K562 (cell line): ENCODE data around the gene PAXIP1. TPM values are rescaled to one million over a fixed set of nuclear protein-coding genes. Genes with fewer than 3 reads are reported as not detected.
A peak's percentile ranks its signal among the peaks of the same experiment; 100 is the strongest.

Experiments
- ARNT ChIP-seq, 2 experiments: fragments of 450-650 bp; IDR thresholded peaks; 2 replicates each; pipeline ENCODE4 v1.6.1; 2016; ENCODE audit warnings: mild to moderate bottlenecking in 1 of 2
- BACH1 ChIP-seq: fragments of 200-800 bp; sonication (Bioruptor generic); IDR thresholded peaks from 2 replicates; pipeline ENCODE4 v1.6.1; 2016; ENCODE audit warnings: missing genetic modification characterization, missing compliant biosample characterization
- C11orf30 ChIP-seq: fragments of 450-650 bp; IDR thresholded peaks from 2 replicates; pipeline ENCODE4 v1.6.1; 2016; ENCODE audit warnings: low read depth, mild to moderate bottlenecking
- CHD2 ChIP-seq: IDR thresholded peaks from 2 replicates; pipeline ENCODE4 v1.6.1; 2011; ENCODE audit warnings: low read depth, low read length
- EGR1 ChIP-seq: fragments of 450-650 bp; conservative IDR thresholded peaks from 2 replicates; pipeline ENCODE4 v1.6.1; 2017; ENCODE audit warnings: mild to moderate bottlenecking
- EP400 ChIP-seq: fragments of 450-650 bp; IDR thresholded peaks from 2 replicates; pipeline ENCODE4 v1.6.1; 2017; ENCODE audit warnings: antibody characterized with exemption, mild to moderate bottlenecking, moderate library complexity
- HDAC1 ChIP-seq, 2 experiments: fragments of 450-650 bp; IDR thresholded peaks; 2 replicates each; pipeline ENCODE4 v1.6.1; 2016 to 2017; ENCODE audit warnings: inconsistent platforms in 1 of 2, mild to moderate bottlenecking in 1 of 2, moderate library complexity in 1 of 2
- HOMEZ ChIP-seq: fragments of 250-450 bp; sonication (Bioruptor Pico); IDR thresholded peaks from 2 replicates; pipeline ENCODE4 v1.4.0; 2020; ENCODE audit warnings: mild to moderate bottlenecking, moderate library complexity
- KAT8 ChIP-seq: fragments of 450-650 bp; IDR thresholded peaks from 2 replicates; pipeline ENCODE4 v1.6.1; 2016; ENCODE audit warnings: low read depth, mild to moderate bottlenecking
- KDM4B ChIP-seq, 2 experiments: fragments of 450-650 bp in 1 of 2; sonication (generic) in 1 of 2; IDR thresholded peaks; 2 replicates each; pipeline ENCODE4 v1.6.1; 2016 to 2017; ENCODE audit warnings: borderline replicate concordance in 2 of 2, antibody characterized with exemption in 1 of 2, low read depth in 1 of 2, mild to moderate bottlenecking in 1 of 2
- MAX ChIP-seq: sonication (generic); formaldehyde crosslinking; IDR thresholded peaks from 2 replicates; pipeline ENCODE4 v1.9.0; 2022; ENCODE audit warnings: mild to moderate bottlenecking, missing genetic modification reagents
- MECOM ChIP-seq: fragments of 250-450 bp; sonication (Bioruptor Pico); IDR thresholded peaks from 2 replicates; pipeline ENCODE4 v1.8.0; 2022; ENCODE audit warnings: inconsistent platforms
- MEF2A ChIP-seq: IDR thresholded peaks from 2 replicates; pipeline ENCODE4 v1.6.1; 2011; ENCODE audit warnings: low read depth, mild to moderate bottlenecking, low read length, moderate library complexity; ENCODE audit not compliant: control insufficient read depth
- MNT ChIP-seq, 2 experiments: fragments of 450-650 bp; conservative IDR thresholded peaks; 2 replicates each; pipeline ENCODE4 v1.6.1; 2017; ENCODE audit warnings: mild to moderate bottlenecking in 2 of 2, moderate library complexity in 2 of 2
- NCOA4 ChIP-seq: fragments of 450-650 bp; IDR thresholded peaks from 2 replicates; pipeline ENCODE4 v1.6.1; 2018; ENCODE audit warnings: mild to moderate bottlenecking; ENCODE audit not compliant: partially characterized antibody
- PHF8 ChIP-seq: fragments of 200-600 bp; sonication (generic); IDR thresholded peaks from 2 replicates; pipeline ENCODE4 v1.6.1; 2012; ENCODE audit warnings: mixed run types, mild to moderate bottlenecking, inconsistent platforms, low read length, moderate library complexity, borderline replicate concordance
- PREB ChIP-seq: sonication (generic); formaldehyde crosslinking; IDR thresholded peaks from 2 replicates; pipeline ENCODE4 v1.8.1; 2023; ENCODE audit warnings: mild to moderate bottlenecking, missing genetic modification reagents
- RBFOX2 ChIP-seq: fragments of 200-400 bp; formaldehyde crosslinking; IDR thresholded peaks from 2 replicates; pipeline ENCODE4 v1.6.1; 2017; ENCODE audit warnings: low read depth, mild to moderate bottlenecking, low read length, moderate library complexity
- SRSF9 ChIP-seq: fragments of 200-400 bp; formaldehyde crosslinking; IDR thresholded peaks from 2 replicates; pipeline ENCODE4 v1.6.1; 2017; ENCODE audit warnings: low read depth, low read length, borderline replicate concordance
- TOE1 ChIP-seq, 2 experiments: fragments of 450-650 bp in 1 of 2; sonication (generic) in 1 of 2; formaldehyde crosslinking in 1 of 2; IDR thresholded peaks; 2 replicates each; pipeline versions ENCODE4 v1.7.1 to v1.8.0; 2016 to 2022; ENCODE audit warnings: borderline replicate concordance in 2 of 2, mild to moderate bottlenecking in 2 of 2, antibody characterized with exemption in 1 of 2, inconsistent platforms in 1 of 2, low read depth in 1 of 2, missing genetic modification reagents in 1 of 2, moderate library complexity in 1 of 2
- ZC3H4 ChIP-seq: sonication (generic); formaldehyde crosslinking; IDR thresholded peaks from 2 replicates; pipeline ENCODE4 v1.9.0; 2021; ENCODE audit warnings: missing genetic modification reagents, borderline replicate concordance
- ZNF561 ChIP-seq: fragments of 450-650 bp; formaldehyde crosslinking; conservative IDR thresholded peaks from 2 replicates; pipeline ENCODE4 v1.4.0; 2020; ENCODE audit warnings: mild to moderate bottlenecking, moderate library complexity
- ZNF79 ChIP-seq: fragments of 250-450 bp; sonication (Bioruptor Pico); IDR thresholded peaks from 2 replicates; pipeline ENCODE4 v1.4.0; 2020; ENCODE audit warnings: low read depth, mild to moderate bottlenecking, moderate library complexity
- ZSCAN32 ChIP-seq: fragments of 450-650 bp; formaldehyde crosslinking; IDR thresholded peaks from 2 replicates; pipeline ENCODE4 v1.4.0; 2020; ENCODE audit warnings: mild to moderate bottlenecking, moderate library complexity
- polyA plus RNA-seq, 8 experiments: library from polyadenylated mRNA; depleted of rRNA in 4 of 8; stranded (reverse) in 5 of 8; unstranded in 3 of 8; fragments of >200 nt; fragmentation: Nextera tagmentation in 2 of 8; fragmentation: Illumina TruSeq in 1 of 8; extraction: Ambion mirVana in 2 of 8; extraction: Trizol in 1 of 8; gene quantifications; 2 replicates each; pipeline versions ENCODE4 v1.2.1 to v1.2.3, GENCODE V29; 2011 to 2014; ENCODE audit warnings: inconsistent platforms in 1 of 8, missing spikeins in 1 of 8
- total RNA-seq, 7 experiments: library from RNA; depleted of rRNA in 6 of 7; stranded (reverse); fragments of >200 nt in 6 of 7; fragmentation: Illumina TruSeq in 2 of 7; extraction: Trizol in 2 of 7; gene quantifications; 2 replicates each; pipeline versions ENCODE4 v1.2.1 to v1.2.3, GENCODE V29; 2011 to 2021; ENCODE audit warnings: low replicate concordance in 1 of 7

Gene PAXIP1
- total and polyA plus RNA-seq, 9 of the 15 experiments (the other 6 are each of a cell fraction or from before 2014, with no cell fraction given): 9.7 to 37.9 (median 28.4) TPM

GRCh38 chr7:155003376-155004214, 671 bp upstream of the PAXIP1 start (continued):
- TF ChIP-seq EGR1 (peak; percentile 23; the same call in 1 of the 2 replicates), ZC3H4 (CRISPR knock-in tag) (no peak), PHF8 (peak; percentile 93), EP400 (peak; percentile 50; the same call in 1 of the 2 replicates), NCOA4 (no peak), KAT8 (no peak), SRSF9 (no peak), KDM4B (IDR thresholded peaks at IDR 0.05; ENCODE audit: borderline replicate concordance in 2 of 2, low read depth in 1 of 2) (no peak), HOMEZ (CRISPR knock-in tag) (no peak), TOE1 (IDR thresholded peaks at IDR 0.05; ENCODE audit: borderline replicate concordance) (no peak), TOE1 (CRISPR knock-in tag; IDR thresholded peaks at IDR 0.05; ENCODE audit: borderline replicate concordance, low read depth) (0 out of 2 replicates have a peak, but pooled peaks have one; percentile 38), MECOM (CRISPR knock-in tag) (no peak), MEF2A (no peak), CHD2 (peak; percentile 69), ARNT (IDR thresholded peaks at IDR 0.05) (no peak), HDAC1 (IDR thresholded peaks at IDR 0.05) (peak in 1 of 2 experiments; percentile 85; a peak in 2 of 4 replicates), MAX (0 out of 2 replicates have a peak, but pooled peaks have one; percentile 48), RBFOX2 (peak; percentile 88), ZSCAN32 (no peak), ZNF79 (CRISPR knock-in tag) (no peak), MNT (conservative IDR thresholded peaks at IDR 0.05) (peak in 1 of 2 experiments; percentile 61; a peak in 2 of 4 replicates), C11orf30 (no peak), BACH1 (tag) (no peak), PREB (CRISPR knock-in tag) (no peak), ZNF561 (CRISPR knock-in tag) (no peak)
